ENCODE data around the gene AUTS2.

Gene AUTS2

GRCh38 chr7:69765879-69766278 is 167.6 kb downstream of the AUTS2 start:
- TF ChIP-seq POLR2AphosphoS5 (IDR thresholded peaks at IDR 0.05; ENCODE audit: low read depth) = no peak
- Histone ChIP-seq H3K27ac (replicated peaks) (no peak overlapping the region), H3K4me3 (replicated peaks; ENCODE audit: insufficient read depth, low read length) (no peak overlapping the region), H3K27me3 (ENCODE audit: insufficient read depth, poor library complexity, severe bottlenecking) (no peaks in the 10 kb centered on the region)
- no peak for DNase-seq (ENCODE audit: low read depth in 1 of 2, low spot score in 1 of 2)

DNA sequence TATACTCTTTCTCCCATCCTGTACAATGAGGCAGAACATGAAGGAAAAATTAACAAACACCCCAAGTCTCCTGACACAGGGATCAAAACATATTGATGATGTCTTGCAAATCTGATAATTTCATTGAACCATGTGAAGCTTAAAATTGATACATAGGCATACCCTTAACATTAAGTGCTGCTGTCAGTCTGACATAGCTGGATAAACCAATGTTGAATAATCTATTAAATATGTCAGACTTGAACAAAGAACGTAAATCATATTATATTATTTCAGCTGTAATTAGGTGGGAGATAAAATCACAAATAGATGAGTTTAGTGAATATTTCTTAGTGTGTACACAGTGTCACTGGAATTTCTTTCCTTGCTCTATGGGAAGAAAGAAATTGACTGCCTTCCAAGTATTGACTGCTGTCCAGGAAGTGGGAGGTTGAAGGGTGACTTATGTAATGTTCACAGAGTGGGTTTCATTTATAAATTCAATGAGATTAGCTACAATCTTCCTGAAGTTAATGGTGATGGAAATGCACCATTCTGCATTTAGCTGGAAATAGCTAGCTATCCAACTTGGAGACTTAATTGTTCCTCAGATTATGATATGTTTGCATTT is 170.8 kb downstream of the AUTS2 start:
- TF ChIP-seq GABPA (IDR thresholded peaks at IDR 0.05; ENCODE audit: low read depth) (no peak), REST (IDR thresholded peaks at IDR 0.05; ENCODE audit: insufficient replicate concordance, low read depth) (no peak)
- Histone ChIP-seq H3K27ac (replicated peaks) (no peak overlapping the region), H3K4me3 (replicated peaks; ENCODE audit: insufficient read depth, low read length) (no peak overlapping the region), H3K27me3 (ENCODE audit: insufficient read depth, poor library complexity, severe bottlenecking) (no peaks in the 10 kb centered on the region)
- DNase-seq (ENCODE audit: low read depth in 1 of 2, low spot score in 1 of 2) = no peak

GRCh38 chr7:69769826-69770225 is 171.6 kb downstream of the AUTS2 start:
- no peak for DNase-seq (ENCODE audit: low read depth in 1 of 2, low spot score in 1 of 2)
- H3K4me3 ChIP-seq (replicated peaks; ENCODE audit: insufficient read depth, low read length) = no peak overlapping the region
- no peak for TF ChIP-seq SPI1 (IDR thresholded peaks at IDR 0.05; ENCODE audit: borderline replicate concordance, low read depth)
- H3K27ac ChIP-seq (replicated peaks) = no peak overlapping the region
- H3K27me3 ChIP-seq (ENCODE audit: insufficient read depth, poor library complexity, severe bottlenecking) = no peaks in the 10 kb centered on the region

DNA sequence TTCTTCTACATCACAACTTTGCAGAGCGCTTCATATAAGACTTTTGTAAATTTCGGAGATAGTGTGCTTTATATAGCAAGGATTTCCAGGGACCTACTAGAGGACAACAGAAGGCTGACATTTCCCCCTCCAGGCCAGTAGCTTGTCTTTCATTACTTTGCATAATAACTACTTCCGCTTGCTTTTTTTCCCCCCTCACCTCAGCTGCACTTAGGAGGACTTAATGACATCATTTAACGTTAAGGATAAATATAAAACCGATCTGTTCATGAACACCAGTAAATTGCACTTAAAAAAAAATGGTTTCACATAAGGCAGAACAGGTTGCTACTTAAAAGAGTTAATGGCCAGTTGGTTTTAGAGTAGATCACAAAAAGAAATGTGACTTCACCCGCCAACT is 172.3 kb downstream of the AUTS2 start:
- no peak for TF ChIP-seq REST (IDR thresholded peaks at IDR 0.05; ENCODE audit: insufficient replicate concordance, low read depth)
- TF ChIP-seq CTCF (IDR thresholded peaks at IDR 0.05; ENCODE audit: insufficient read depth, low read length) = no peak
- TF ChIP-seq GABPA (IDR thresholded peaks at IDR 0.05; ENCODE audit: low read depth) = no peak
- TF ChIP-seq POLR2AphosphoS5 (IDR thresholded peaks at IDR 0.05; ENCODE audit: low read depth) = no peak
- no peak for TF ChIP-seq SPI1 (IDR thresholded peaks at IDR 0.05; ENCODE audit: borderline replicate concordance, low read depth)
- no peak for DNase-seq (ENCODE audit: low read depth in 1 of 2, low spot score in 1 of 2)
- H3K27ac ChIP-seq (replicated peaks) = no peak overlapping the region
- H3K4me3 ChIP-seq (replicated peaks; ENCODE audit: insufficient read depth, low read length) = no peak overlapping the region
- no peaks in the 10 kb centered on the region for H3K27me3 ChIP-seq (ENCODE audit: insufficient read depth, poor library complexity, severe bottlenecking)

DNA sequence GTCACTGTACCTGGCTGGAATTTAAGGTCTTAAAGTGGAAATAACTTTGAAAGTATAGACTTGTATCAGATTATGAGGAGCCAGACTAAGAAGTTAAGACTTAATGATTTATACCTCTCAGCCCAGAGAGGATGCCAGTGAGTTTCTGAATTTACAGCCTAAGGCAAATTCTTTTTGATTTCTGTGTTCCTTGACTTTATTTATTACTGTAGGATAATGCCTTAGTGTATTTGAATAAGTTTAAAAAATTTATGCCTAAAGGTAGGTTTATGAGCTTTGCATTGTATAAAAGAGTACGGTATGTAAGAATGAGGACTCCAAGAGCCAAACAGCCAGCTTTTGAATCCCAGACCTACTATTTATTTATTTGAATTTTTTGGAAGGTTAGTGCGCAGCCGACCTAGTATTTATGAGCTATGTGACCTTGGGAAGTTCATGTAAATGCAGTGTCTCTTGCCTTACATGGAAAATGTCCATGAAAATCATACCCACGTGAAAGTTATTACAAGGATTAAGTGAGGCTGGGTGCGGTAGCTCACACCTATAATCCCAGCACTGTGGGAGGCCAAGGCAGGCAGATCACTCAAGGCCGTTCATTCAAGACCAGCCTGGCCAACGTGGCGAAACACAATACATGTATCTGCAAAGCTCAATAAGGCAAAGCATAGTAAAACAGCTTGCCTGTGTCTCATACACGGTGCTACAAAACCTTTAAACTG is 174.6 kb downstream of the AUTS2 start:
- Histone ChIP-seq H3K27me3 (ENCODE audit: insufficient read depth, poor library complexity, severe bottlenecking) (no peaks in the 10 kb centered on the region), H3K4me3 (replicated peaks; ENCODE audit: insufficient read depth, low read length) (no peak overlapping the region), H3K27ac (replicated peaks) (no peak overlapping the region)
- TF ChIP-seq REST (IDR thresholded peaks at IDR 0.05; ENCODE audit: insufficient replicate concordance, low read depth) = no peak
- no peak for TF ChIP-seq POLR2AphosphoS5 (IDR thresholded peaks at IDR 0.05; ENCODE audit: low read depth)
- TF ChIP-seq SPI1 (IDR thresholded peaks at IDR 0.05; ENCODE audit: borderline replicate concordance, low read depth) = no peak
- no peak for TF ChIP-seq CTCF (IDR thresholded peaks at IDR 0.05; ENCODE audit: insufficient read depth, low read length)
- TF ChIP-seq GABPA (IDR thresholded peaks at IDR 0.05; ENCODE audit: low read depth) = no peak
- DNase-seq (ENCODE audit: low read depth in 1 of 2, low spot score in 1 of 2) = no peak

All from HL-60 (cell line).